HK-2 (cell line): ENCODE measurements around the gene PI16.
"Not testable (repeated sequence)": the region's sequence is repeated elsewhere in the genome, so short reads cannot be mapped to it uniquely, and the experiment has no call there.

Experiments used
- DNase-seq: peaks from one replicate; pipeline ENCODE4 v3.0.0-alpha.2; 2018; ENCODE audit not compliant: unreplicated experiment

Gene PI16

DNA sequence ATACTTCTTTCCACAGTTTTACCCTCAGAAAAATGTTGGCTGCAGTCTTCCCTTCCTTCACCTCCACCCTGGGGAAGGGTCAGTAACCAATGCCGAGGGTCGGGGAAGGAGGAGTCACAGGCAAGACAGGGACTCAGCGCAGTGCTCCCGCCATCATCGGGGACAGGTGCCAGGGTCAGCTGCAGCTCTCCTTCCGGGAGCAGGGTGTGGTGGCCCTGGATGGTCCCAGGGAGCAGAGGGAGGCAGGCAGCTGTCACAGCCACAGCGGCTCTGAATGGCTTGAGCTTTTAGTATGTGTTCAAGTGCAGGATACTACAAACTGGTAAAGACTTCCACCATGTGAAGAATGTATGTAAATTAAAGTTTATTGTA is 26.0 kb upstream of the PI16 start:
- no peak for DNase-seq

DNA sequence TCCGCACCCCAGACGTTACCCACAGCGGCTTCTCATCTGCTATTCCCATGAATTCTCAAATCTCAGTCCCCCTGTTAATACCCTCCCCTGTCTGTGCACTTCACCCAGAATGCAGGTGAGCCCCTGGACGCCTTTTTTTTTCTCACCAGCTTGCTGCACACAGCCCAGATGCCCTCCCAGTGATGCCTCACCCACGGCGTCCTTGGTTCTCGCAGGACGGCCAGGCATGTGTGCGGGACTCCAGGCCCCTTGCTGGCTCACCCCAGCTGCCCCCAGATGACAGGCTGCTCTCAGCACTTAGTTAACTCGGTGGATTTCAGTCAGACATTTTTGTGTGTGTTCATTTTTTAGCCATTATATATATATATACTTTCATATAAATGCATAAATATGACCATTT is 25.4 kb upstream of the PI16 start:
- no peak for DNase-seq

DNA sequence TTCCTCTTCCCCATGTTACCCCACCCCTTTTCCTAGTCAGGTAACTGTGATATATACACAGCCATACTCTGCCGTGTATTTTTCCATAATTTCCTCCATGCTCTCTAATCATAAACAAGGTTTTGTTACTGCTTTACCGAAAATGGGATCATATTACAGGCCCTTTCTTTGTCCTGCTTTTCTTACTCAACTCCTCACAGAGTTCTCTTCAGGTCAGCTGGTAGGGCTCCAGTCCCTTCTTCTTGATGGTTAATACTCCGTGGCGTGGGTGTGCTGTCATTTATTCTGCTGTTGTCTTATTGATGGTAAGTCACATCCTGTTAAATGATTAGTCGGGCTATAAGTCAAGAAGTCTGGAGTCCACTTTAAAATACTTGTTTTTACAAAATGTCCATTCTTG is 24.9 kb upstream of the PI16 start:
- DNase-seq: peak; percentile 10

DNA sequence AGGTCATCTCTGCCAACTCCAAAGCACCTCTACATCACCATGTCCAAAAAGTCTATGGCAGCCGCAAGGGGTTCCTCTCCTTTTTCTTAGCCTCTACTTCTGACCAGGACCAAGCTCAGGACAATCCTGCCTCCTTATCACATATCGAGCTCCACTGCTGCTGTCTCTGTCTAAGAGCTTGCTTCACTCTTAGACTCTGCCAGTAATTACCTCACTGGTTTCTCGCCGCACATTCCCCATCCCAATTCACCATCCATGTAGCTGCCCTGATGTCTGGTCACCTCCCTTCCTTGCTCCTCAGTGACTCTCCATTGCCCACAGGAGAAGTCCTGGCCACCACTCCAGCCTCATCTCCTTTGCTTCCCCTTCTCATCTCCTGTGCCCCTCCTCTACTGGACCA is 24.1 kb upstream of the PI16 start:
- no peak for DNase-seq

DNA sequence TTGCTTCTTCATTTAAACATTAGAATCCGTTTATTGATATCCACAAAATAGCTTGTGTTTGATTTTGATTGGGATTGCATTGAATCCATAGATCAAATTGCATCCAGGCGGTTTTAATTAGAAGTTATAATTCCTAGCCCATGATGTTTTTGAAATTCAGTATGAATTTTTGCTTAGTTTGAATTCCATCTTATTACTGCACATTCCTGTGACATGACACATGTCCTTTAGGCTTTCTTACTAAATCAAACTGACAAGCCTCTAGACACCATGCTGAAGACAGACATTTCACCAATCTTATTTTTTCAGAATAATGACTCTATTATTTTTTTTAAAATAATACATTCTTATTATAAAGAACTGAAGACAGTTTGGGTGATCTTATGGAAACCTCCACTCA is 21.4 kb upstream of the PI16 start:
- DNase-seq: no peak

DNA sequence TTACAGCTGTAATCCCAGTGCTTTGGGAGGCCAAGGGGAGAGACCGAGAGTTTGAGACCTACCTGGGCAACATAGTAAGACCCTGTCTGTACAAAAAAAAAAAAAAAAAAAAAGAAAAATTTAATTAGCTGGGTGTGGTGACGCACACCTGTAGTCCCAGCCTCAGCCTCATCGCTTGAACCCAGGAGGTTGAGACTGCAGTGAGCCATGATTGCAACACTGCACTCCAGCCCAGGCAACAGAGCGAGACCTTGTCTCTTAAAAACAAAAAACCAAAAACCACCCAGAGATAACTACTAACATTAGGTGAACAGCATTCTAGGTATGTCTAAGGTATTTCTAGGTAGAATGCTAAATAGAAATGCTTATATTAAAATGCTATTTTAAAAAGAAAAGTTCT is 21.0 kb upstream of the PI16 start:
- DNase-seq: no peak

DNA sequence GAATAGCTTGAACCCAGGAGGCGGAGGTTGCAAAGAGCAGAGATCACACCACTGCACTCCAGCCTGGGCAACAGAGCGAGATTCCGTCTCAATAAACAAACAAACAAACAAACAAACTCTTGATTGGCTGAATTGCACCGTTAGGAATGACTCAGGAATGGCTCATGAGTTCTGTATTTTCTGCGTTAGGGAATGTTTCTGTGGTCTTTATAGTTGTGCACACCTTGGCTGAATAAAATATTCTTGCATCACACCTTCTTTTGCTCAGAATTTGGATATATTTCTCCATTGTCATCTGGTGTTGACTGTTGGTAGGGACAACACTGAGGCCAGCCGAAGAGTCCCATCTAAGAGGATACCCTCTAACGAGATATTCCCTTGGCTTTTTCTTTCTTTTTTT is 19.6 kb upstream of the PI16 start:
- DNase-seq: no peak

DNA sequence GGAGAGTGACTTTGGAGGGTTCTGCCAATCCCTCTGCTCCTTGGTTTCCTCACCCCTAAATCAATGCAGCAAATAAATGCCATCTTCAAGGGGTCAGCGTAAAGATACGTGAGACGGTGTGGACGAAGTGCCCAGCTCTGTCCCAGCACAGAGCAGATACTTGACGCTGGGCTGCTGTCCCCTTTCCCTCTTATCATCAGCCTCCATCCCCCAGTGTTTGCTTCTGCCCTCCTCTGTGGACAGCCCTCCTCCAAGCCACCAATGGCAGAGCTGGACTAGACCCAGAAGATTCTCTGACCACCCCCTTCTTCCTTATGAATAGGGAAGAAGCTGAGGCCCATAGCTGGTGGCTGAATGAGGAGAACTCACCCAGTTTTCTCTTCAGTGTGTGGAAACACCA is 17.7 kb upstream of the PI16 start:
- DNase-seq: no peak

DNA sequence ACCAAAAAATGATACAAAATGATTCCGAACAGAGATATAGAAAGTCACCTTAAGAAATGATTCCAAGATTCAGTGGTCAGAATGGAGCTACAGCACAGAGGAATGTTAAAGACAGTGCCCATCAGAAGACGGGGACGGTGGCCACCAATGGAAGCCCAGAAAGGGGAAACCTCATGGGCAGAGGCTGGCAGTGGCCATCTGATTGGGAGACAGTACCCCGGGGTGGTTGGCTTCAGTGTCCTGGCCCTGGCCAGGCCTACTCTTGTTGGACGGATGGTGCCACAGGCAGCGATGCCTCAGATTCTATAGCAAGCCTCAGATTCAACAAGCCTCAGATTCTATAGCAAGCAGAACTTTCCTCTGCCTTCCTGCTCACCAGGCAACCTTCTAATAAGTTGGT is 16.6 kb upstream of the PI16 start:
- DNase-seq: no peak

DNA sequence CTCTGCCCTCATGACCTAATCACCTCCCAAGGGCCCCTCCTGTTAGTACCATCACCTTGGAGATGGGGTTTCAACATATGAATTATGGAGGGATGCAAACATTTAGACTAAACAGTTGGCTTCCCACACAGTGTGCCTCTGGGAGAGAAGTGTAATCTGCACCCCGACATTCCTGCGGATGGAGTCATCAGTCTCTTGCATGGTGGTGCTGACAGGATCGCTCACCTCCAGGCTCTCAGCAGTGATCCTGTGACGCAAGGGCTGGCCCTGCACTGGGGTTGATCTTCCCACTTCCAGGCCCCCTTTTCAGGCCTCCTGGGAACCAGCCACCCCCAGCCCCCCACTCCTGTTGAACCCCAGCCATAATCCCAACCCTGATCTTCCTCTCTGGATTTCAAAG is 16.0 kb upstream of the PI16 start:
- no peak for DNase-seq

DNA sequence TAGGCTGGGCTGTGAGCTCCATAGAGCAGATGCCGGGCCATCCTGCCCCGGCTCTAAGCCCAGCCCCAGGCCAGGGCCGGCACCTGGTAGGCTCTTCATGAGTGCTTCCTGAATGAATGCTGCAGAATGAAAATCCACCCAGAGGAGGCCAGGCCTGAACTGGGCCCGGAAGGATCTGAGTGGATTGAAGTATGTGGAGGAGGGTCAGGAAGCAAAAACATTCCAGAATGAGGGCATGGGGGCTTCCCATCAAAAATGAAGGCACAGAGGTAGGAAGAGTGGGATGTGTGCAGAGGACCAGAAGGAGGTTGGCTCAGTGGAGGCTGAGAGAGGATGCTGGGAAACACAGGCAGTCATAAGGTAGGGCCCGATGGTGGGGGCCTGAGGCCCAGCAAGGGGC is 15.5 kb upstream of the PI16 start:
- DNase-seq: not testable (repeated sequence)

DNA sequence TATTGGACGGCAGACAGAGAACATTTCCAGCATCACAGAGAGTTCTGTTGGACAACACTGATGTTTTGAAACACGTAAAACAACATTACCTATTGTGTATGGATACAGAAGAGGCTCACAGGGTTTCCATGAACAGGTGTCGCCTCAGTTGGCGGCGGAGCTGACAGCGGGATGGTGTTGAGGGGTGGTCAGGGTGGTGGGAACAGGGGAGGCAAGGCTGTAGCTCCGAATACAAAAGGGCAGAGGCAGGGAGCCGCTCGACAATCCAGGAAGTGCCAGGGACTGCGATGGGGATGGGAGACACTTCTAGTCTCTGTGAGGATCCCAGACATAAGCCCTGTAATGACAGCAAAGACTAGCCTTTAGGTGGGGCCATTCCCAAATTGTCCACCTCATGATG is 14.5 kb upstream of the PI16 start:
- DNase-seq: no peak

DNA sequence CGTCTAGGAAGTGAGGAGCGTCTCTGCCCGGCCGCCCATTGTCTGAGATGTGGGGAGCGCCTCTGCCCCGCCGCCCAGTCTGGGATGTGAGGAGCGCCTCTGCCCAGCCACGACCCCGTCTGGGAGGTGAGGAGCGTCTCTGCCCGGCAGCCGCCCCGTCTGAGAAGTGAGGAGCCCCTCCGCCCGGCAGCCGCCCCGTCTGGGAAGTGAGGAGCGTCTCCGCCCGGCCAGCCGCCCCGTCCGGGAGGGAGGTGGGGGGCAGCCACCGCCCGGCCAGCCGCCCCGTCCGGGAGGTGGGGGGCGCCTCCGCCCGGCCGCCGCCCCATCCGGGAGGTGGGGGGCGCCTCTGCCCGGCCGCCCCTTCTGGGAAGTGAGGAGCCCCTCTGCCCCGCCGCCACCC is 13.0 kb upstream of the PI16 start:
- not testable (repeated sequence) for DNase-seq

DNA sequence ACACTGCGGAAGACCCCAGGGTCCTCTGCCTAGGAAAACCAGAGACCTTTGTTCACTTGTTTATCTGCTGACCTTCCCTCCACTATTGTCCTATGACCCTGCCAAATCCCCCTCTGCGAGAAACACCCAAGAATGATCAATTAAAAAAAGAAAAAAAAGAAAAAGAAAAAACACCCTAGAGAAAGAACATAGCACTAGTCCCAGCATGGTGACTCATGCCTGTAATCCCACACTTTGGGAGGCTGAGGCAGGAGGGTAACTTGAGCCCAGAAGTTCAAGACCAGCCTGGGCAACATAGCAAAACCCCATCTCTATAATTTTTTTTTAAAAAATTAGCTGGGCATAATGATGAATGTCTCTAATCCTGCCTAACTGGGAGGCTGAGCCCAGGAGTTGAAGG is 12.2 kb upstream of the PI16 start:
- not testable (repeated sequence) for DNase-seq

DNA sequence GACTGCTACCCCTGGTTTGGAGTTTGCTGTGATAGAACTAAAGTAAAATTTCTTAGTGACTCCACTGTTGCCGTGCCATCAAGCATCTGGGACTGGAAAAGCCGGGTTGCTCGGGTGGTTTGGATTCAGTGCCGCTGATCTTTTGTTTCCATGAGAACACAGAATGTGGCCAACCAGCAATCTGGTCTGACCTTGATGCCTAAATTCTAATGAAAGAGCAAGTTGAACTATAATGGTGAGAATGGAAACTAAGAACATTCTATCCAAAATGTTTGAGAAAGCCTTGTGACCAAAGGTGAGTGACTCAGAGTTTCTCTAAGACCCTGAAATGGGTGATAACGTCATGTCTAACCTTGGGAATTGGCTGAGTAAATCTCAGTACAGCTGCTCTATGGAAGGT is 9.9 kb upstream of the PI16 start:
- no peak for DNase-seq

DNA sequence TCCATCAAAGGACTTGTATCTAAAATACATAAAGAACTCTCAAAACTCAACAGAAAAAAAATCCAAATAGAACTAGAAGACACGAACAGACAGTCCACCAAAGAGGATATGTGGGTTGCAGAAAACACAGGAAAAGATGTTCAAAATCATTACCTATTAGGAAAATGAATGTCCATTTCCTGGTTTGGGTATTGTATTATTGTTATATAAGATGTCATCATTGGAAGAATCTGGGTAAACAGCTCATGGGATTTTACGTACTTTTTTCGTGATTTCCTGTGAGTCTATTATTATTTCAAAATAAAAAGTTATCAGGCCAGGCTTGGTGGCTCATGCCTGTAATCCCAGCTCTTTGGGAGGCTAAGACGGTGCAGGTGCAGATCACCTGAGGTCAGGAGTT is 9.2 kb upstream of the PI16 start:
- no peak for DNase-seq

DNA sequence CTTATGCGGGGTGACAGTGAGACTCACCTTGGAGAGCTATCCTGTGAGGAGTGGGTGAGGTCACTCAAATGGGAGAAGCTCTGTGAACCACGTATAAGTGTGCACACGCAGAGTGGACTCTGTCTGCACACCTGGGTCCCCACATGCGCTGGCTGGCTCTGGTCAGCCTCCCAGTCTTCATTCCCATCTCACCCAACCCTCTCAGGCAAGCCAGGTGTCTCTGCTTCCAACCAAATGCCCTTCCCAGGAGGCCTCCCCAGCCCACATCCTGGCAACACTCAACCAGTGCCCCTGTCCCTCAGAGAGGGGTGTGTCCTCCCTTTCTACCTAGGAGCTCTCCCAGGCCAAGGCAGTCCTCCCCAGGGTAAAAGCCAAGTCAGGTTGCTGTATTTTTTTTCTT is 8.0 kb upstream of the PI16 start:
- no peak for DNase-seq

DNA sequence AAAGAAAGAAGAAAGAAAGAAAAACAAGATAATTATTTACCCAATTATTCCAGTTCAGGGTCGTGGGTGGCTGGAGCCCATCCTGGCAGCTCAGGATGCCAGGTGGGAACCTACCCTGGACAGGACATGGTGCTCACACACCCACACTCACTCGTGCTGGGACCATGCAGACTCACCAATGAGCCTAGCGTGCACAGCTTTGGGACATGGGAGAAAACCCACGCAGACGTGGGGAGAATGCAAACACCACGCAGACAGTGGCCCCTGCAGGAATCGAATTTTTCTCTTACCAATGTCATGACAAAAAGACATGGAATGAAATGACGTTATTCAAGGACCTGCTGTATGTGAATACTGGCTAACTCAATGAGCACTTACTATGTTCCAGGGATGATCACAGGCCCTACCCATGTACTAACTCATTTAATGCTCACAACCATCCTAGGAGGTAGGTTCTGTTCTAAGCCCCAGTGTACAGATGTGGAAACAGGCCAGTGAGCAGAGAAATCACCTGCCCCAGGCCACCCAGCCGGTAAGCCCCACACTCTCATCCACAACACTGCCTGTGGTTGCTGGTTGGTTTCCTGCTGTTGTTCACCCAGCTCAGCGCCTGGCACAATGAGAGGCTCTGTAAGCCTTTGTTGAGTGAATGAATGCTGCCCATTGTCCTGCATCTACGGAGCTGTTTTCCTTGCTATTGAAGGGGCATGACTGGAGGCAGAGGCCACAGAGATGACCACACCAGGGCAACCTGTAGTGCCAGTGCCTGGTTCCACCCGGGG is 6.8 kb upstream of the PI16 start:
- DNase-seq: no peak

DNA sequence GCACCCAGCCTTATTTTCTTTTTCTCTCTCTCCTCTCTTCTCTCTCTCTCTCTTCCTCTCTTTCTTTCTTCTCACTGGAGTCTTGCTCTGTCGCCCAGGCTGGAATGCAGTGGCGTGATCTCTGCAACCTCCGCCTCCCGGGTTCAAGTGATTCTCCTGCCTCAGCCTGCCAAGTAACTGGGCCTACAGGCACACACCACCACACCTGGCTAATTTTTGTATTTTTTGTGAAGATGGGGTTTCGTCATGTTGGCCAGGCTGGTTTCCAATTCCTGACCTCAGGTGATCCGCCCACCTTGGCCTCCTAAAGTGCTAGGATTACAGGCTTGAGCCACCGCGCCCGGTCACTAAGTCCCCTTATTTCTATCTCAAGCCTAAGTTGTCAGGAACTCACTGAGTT is 5.5 kb upstream of the PI16 start:
- DNase-seq: not testable (repeated sequence)

DNA sequence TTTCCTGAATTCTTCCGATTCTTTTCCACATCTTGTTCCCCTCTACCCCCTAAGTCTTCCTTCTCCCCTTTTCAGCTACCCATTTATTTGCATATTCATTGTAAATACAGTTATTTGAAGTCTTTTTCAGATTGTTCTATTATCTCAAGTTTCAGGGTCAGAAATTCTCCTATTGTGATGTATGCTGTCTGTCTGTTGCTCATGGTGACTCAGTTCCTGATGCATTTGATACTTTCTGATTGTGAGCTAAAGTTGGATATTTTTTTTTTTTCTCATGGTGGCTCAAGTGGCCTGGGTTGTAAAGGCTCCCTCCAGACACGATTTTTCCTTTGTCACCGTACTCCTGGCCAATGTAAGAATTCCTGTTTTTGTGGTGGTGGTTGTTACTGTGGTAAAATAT is 4.9 kb upstream of the PI16 start:
- DNase-seq: no peak

DNA sequence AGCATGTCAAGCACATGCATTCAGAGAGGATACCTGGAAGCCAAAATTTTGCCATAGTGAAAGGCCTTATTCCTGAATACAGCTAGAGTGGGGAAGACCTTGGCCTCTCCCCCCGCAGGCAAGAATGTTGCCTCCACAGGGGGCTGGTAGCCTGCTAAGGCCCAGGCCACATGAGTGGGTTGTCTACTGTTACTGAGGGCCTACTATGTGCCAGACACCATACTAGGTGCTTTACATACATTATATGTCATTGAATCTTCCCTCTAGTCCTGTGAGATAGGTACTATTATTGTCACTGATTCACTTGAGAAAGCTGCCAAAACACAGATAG is 642 bp upstream of the PI16 start:
- no peak for DNase-seq

DNA sequence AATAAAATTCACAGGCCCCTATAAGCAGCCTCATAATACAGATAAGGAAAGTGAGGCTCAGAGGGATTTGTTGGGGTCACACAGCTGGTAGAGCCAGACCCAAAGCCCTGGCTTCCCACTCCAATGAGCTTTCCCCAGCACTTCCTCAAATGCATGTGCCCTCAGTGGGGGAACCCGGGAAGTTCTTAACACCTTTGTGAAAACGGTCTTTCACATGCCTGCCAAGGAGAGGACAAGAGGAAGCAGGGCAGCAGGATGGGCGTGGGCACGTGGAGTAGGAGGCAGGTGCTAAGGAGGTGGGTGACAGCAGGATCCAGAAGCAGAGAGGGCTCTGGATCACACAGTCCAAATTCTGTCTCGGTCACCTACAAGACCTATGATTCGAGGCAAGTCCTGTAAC is 598 bp downstream of the PI16 start:
- DNase-seq: no peak

DNA sequence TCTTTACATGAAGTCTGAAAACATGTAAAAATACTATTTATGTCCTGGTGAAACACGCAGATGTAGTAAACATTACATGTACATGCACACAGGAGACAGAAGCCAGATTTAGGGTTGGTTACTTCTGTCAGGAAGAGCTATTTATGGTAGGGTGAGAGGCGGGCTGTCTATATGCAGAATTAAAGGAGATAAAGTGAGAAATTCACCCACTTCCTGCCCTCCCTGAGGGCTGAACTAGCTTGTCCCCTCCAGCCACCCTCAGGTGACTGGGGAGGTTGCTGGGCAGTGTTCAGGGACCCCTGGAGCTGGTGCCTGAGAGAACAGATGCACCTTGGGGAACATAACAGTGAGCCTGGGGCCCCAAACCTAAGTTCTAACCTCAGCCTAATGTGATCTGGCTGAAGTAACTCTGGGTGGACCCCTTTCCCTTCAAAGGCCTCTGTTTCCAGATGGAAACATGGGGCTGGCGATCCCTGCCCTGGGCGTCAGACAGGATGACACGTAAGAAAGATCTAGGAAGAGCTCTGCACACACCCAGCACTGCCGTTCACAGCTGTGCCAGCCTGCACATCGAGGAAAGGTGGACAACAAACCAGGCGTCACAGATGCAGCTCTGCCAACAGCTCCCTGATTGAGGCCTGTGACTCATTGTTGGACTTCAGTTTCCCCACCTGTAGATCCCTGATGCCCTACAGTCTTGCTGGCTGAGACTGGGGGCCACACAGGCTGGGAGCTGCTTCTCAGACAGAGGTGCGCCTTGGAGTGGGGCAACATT is 1.3 kb downstream of the PI16 start:
- DNase-seq: no peak

DNA sequence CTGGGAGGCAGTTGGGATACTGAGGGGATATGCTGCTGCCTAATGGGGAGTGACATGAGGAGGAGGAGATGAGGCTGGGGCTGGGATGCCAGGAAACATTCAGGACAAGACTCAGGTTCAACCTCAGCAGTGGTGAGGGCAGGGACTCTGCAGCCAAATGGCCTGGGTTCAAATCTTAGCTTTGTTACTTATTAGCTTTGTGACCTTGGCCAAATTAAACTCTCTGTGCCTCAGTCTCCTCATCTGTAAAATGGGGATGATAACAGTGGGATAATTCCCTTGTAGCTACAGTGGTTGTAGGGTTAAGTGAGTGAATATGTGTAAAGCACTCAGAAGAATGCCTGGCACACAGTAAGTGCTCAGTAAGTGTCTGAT is 1.9 kb downstream of the PI16 start:
- no peak for DNase-seq
